Ishikawa (cell line): ENCODE measurements around the gene TMEM88.

Source experiments
- CEBPB ChIP-seq: IDR thresholded peaks from 2 replicates; pipeline ENCODE4 v1.6.1; 2012
- CREB1 ChIP-seq: IDR thresholded peaks from 2 replicates; pipeline ENCODE4 v1.6.1; 2012; ENCODE audit warnings: low read depth
- EGR1 ChIP-seq: IDR thresholded peaks from 2 replicates; pipeline ENCODE4 v1.6.1; 2012
- EP300 ChIP-seq: IDR thresholded peaks from 2 replicates; pipeline ENCODE4 v1.6.1; 2012; ENCODE audit warnings: borderline replicate concordance
- FOXM1 ChIP-seq: IDR thresholded peaks from 2 replicates; pipeline ENCODE4 v1.6.1; 2012; ENCODE audit warnings: low read depth, borderline replicate concordance
- NFIC ChIP-seq: IDR thresholded peaks from 2 replicates; pipeline ENCODE4 v1.6.1; 2012
- RAD21 ChIP-seq: IDR thresholded peaks from 2 replicates; pipeline ENCODE4 v1.6.1; 2012; ENCODE audit warnings: low read depth
- TAF1 ChIP-seq: IDR thresholded peaks from 2 replicates; pipeline ENCODE4 v1.6.1; 2012; ENCODE audit warnings: low read depth, mild to moderate bottlenecking
- TCF12 ChIP-seq: IDR thresholded peaks from 2 replicates; pipeline ENCODE4 v1.6.1; 2012; ENCODE audit warnings: low read depth
- TEAD4 ChIP-seq: IDR thresholded peaks from 2 replicates; pipeline ENCODE4 v1.6.1; 2012
- YY1 ChIP-seq: IDR thresholded peaks from 2 replicates; pipeline ENCODE4 v1.6.1; 2012; ENCODE audit warnings: low read depth
- ZBTB7A ChIP-seq: IDR thresholded peaks from 2 replicates; pipeline ENCODE4 v1.6.1; 2012; ENCODE audit warnings: low read depth
- TF ChIP-seq, protein P1 (sequence below): IDR thresholded peaks from 2 replicates; pipeline ENCODE4 v1.6.1; 2012
- TF ChIP-seq, protein P2 (sequence below): IDR thresholded peaks from 2 replicates; pipeline ENCODE4 v1.6.1; 2012; ENCODE audit warnings: low read depth, mild to moderate bottlenecking
- TF ChIP-seq, protein P3 (sequence below): IDR thresholded peaks from 2 replicates; pipeline ENCODE4 v1.6.1; 2012

TMEM88 gene

DNA sequence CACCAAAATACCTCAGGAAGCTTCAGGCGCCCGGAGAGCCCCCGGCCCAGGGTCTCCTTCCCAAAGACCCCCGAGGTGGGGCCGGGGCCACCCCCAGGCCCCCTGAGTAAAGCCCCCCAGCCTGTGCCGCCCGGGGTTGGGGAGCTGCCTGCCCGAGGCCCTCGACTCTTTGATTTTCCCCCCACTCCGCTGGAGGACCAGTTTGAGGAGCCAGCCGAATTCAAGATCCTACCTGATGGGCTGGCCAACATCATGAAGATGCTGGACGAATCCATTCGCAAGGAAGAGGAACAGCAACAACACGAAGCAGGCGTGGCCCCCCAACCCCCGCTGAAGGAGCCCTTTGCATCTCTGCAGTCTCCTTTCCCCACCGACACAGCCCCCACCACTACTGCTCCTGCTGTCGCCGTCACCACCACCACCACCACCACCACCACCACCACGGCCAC is 6.7 kb upstream of the TMEM88 start:
- TF ChIP-seq, protein P1, sequence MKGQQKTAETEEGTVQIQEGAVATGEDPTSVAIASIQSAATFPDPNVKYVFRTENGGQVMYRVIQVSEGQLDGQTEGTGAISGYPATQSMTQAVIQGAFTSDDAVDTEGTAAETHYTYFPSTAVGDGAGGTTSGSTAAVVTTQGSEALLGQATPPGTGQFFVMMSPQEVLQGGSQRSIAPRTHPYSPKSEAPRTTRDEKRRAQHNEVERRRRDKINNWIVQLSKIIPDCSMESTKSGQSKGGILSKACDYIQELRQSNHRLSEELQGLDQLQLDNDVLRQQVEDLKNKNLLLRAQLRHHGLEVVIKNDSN, result no peak
- TF ChIP-seq YY1, result no peak

DNA sequence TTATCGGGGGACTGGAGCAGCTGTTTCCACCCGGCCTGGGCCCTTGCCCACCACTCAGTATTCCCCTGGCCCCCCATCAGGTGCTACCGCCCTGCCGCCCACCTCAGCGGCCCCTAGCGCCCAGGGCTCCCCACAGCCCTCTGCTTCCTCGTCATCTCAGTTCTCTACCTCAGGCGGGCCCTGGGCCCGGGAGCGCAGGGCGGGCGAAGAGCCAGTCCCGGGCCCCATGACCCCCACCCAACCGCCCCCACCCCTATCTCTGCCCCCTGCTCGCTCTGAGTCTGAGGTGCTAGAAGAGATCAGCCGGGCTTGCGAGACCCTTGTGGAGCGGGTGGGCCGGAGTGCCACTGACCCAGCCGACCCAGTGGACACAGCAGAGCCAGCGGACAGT is 6.1 kb upstream of the TMEM88 start:
- TF ChIP-seq NFIC (no peak), CEBPB (no peak), CREB1 (no peak), TEAD4 (no peak), TAF1 (no peak), TCF12 (no peak), RAD21 (no peak), YY1 (no peak), FOXM1 (no peak), EGR1 (no peak), EP300 (no peak), ZBTB7A (no peak)
- TF ChIP-seq, protein P2, sequence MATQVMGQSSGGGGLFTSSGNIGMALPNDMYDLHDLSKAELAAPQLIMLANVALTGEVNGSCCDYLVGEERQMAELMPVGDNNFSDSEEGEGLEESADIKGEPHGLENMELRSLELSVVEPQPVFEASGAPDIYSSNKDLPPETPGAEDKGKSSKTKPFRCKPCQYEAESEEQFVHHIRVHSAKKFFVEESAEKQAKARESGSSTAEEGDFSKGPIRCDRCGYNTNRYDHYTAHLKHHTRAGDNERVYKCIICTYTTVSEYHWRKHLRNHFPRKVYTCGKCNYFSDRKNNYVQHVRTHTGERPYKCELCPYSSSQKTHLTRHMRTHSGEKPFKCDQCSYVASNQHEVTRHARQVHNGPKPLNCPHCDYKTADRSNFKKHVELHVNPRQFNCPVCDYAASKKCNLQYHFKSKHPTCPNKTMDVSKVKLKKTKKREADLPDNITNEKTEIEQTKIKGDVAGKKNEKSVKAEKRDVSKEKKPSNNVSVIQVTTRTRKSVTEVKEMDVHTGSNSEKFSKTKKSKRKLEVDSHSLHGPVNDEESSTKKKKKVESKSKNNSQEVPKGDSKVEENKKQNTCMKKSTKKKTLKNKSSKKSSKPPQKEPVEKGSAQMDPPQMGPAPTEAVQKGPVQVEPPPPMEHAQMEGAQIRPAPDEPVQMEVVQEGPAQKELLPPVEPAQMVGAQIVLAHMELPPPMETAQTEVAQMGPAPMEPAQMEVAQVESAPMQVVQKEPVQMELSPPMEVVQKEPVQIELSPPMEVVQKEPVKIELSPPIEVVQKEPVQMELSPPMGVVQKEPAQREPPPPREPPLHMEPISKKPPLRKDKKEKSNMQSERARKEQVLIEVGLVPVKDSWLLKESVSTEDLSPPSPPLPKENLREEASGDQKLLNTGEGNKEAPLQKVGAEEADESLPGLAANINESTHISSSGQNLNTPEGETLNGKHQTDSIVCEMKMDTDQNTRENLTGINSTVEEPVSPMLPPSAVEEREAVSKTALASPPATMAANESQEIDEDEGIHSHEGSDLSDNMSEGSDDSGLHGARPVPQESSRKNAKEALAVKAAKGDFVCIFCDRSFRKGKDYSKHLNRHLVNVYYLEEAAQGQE, result no peak
- TF ChIP-seq, protein P3, sequence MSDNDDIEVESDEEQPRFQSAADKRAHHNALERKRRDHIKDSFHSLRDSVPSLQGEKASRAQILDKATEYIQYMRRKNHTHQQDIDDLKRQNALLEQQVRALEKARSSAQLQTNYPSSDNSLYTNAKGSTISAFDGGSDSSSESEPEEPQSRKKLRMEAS, result no peak
- TF ChIP-seq, protein P1, result no peak

DNA sequence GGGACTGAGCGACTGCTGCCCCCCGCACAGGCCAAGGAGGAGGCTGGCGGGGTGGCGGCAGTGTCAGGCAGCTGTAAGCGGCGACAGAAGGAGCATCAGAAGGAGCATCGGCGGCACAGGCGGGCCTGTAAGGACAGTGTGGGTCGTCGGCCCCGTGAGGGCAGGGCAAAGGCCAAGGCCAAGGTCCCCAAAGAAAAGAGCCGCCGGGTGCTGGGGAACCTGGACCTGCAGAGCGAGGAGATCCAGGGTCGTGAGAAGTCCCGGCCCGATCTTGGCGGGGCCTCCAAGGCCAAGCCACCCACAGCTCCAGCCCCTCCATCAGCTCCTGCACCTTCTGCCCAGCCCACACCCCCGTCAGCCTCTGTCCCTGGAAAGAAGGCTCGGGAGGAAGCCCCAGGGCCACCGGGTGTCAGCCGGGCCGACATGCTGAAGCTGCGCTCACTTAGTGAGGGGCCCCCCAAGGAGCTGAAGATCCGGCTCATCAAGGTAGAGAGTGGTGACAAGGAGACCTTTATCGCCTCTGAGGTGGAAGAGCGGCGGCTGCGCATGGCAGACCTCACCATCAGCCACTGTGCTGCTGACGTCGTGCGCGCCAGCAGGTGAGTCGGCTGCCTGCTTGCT is 5.6 kb upstream of the TMEM88 start:
- TF ChIP-seq CEBPB (no peak), RAD21 (no peak), CREB1 (no peak), FOXM1 (no peak), TAF1 (no peak), EP300 (no peak), TEAD4 (no peak), NFIC (no peak), EGR1 (no peak), ZBTB7A (no peak), YY1 (no peak), TCF12 (no peak)
- TF ChIP-seq, protein P3, result no peak
- TF ChIP-seq, protein P2, result no peak
- TF ChIP-seq, protein P1, result no peak

DNA sequence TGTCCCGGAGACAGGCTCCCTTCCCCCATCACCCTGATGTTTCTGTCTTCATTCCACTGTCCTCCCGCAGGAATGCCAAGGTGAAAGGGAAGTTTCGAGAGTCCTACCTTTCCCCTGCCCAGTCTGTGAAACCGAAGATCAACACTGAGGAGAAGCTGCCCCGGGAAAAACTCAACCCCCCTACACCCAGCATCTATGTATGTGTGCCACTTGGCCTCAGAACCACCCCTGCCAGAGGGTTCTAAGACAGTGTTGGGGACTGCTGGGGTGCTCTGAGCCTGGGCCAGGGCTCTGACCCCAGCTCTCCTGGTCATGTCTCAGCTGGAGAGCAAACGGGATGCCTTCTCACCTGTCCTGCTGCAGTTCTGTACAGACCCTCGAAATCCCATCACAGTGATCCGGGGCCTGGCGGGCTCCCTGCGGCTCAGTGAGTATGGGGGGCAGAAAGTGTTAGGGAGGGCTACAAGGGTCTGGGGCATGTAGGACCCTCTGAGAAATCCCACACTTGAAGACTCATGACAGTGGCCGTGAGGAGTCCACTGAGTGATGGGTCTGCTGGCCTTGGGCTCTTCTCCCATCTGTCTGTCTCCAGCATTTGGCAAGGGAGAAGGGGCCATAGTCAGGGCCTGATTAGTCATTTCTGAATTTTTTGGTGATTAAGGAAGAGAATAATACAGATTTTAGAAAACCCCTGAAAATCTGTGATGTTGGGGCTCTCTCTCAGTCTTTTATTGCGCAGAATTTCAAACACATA is 4.9 kb upstream of the TMEM88 start:
- TF ChIP-seq TAF1, result no peak
- TF ChIP-seq TCF12, result no peak
- TF ChIP-seq ZBTB7A, result no peak
- TF ChIP-seq EP300, result no peak
- no peak for TF ChIP-seq CEBPB
- TF ChIP-seq RAD21, result no peak
- TF ChIP-seq CREB1, result no peak
- TF ChIP-seq, protein P3, result no peak
